Testis (tissue), 3 donors: ENCODE data around the gene SAMM50. TPM values are rescaled to one million over a fixed set of nuclear protein-coding genes. Genes with fewer than 3 reads are reported as not detected.

Source experiments
- DNase-seq: peaks from one replicate; pipeline ENCODE4 v3.0.0-alpha.2; 2019
- H3K27ac ChIP-seq, 2 donors: fragments of 200-600 bp; sonication (generic); one replicate each; pipeline ENCODE4 v1.5.1; 2019
- H3K27me3 ChIP-seq: fragments of 200-600 bp; sonication (generic); one replicate; pipeline ENCODE4 v1.5.1; 2019
- H3K36me3 ChIP-seq: fragments of 200-600 bp; sonication (generic); one replicate; pipeline ENCODE4 v1.5.1; 2017; ENCODE audit warnings: low read depth; ENCODE audit errors: missing control alignments
- H3K4me1 ChIP-seq: fragments of 200-600 bp; sonication (generic); one replicate; pipeline ENCODE4 v1.5.1; 2019
- H3K4me3 ChIP-seq, 2 donors: fragments of 200-600 bp; sonication (generic); one replicate each; pipeline ENCODE4 v1.5.1; 2017 to 2019
- H3K9me3 ChIP-seq: fragments of 200-600 bp; sonication (generic); one replicate; pipeline ENCODE4 v1.5.1; 2017
- POLR2A ChIP-seq: fragments of 450-650 bp; IDR thresholded peaks from one replicate; pipeline ENCODE4 v1.6.1; 2017; ENCODE audit warnings: antibody characterized with exemption, mild to moderate bottlenecking, moderate library complexity
- WGBS, 2 donors: methylation state at CpG; one replicate each; pipeline ENCODE4 v1.1.5; 2018; 5-methylcytosine and 5-hydroxymethylcytosine counted together
- intact Hi-C: fragments of 100-400 bp; cut with DNase I; formaldehyde crosslinking; loops from one replicate; pipeline ENCODE4 v1.15.1; 2023; ENCODE audit warnings: low total_unique reads
- polyA plus RNA-seq: library from polyadenylated mRNA; stranded (reverse); fragments of 350-450 nt; fragmentation: Illumina TruSeq; extraction: RNeasy Lipid Tissue Mini Kit (QIAGEN cat#74804); gene quantifications from one replicate; pipeline ENCODE4 v1.2.3, GENCODE V29; 2014; ENCODE audit warnings: low read depth, low replicate concordance; ENCODE audit not compliant: insufficient read depth
- total RNA-seq, 2 donors: library from RNA; depleted of rRNA; stranded (reverse); fragments of >200 nt; gene quantifications; one replicate each; pipeline ENCODE4 v1.2.3, GENCODE V29; 2016
- TF ChIP-seq, protein P1 (sequence below), 3 experiments: fragments of 450-650 bp in 2 of 3; fragments of 200-600 bp in 1 of 3; sonication (generic) in 1 of 3; IDR thresholded peaks; one replicate each; pipeline ENCODE4 v1.5.1; 2016 to 2019; ENCODE audit warnings: antibody characterized with exemption in 3 of 3, mild to moderate bottlenecking in 2 of 3, moderate library complexity in 1 of 3

SAMM50 gene
- total and polyA plus RNA-seq, 3 donors from 2014 or later: 41.5 to 71.1 (median 50.3) TPM

DNA sequence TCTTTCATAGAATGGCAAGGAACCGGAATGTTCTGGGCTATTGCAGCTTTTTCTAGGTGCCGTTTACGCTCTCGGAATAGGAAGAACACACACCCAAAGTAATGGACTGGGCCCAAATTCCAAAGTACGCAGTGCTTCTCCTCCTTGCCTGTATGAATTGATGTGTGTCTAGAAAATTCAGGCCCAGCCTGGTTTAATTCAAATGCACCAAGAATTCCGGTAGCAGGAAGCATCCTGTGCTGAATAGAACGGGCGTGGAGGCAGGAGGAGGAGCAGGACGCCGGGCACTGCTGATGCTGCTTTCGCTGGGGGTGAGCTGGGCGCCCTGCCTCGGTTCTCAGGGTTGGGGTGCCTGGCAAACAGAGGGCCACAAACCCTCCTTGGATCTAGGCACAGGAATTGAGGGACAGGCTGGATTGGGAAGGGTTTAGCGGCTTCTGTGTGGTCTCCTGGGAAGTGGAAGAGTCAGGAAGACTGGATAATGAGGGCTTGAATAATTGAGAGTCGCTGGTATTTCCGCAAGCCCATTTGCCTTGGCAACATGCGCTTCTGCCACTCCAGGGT, 70.9 kb downstream of the SAMM50 start:
- WGBS, 2 donors: 59 to 61% methylated on average over 17 of the region's 17 CpGs
- H3K4me1 ChIP-seq: peaks cover 10% of the 10 kb centered on the region
- DNase-seq: no peak
- no peak overlapping the region for H3K4me3 ChIP-seq
- no peaks in the 10 kb centered on the region for H3K36me3 ChIP-seq
- TF ChIP-seq, protein P1, sequence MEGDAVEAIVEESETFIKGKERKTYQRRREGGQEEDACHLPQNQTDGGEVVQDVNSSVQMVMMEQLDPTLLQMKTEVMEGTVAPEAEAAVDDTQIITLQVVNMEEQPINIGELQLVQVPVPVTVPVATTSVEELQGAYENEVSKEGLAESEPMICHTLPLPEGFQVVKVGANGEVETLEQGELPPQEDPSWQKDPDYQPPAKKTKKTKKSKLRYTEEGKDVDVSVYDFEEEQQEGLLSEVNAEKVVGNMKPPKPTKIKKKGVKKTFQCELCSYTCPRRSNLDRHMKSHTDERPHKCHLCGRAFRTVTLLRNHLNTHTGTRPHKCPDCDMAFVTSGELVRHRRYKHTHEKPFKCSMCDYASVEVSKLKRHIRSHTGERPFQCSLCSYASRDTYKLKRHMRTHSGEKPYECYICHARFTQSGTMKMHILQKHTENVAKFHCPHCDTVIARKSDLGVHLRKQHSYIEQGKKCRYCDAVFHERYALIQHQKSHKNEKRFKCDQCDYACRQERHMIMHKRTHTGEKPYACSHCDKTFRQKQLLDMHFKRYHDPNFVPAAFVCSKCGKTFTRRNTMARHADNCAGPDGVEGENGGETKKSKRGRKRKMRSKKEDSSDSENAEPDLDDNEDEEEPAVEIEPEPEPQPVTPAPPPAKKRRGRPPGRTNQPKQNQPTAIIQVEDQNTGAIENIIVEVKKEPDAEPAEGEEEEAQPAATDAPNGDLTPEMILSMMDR (IDR thresholded peaks at IDR 0.05): no peak
- no peak for TF ChIP-seq POLR2A
- intact Hi-C loops: no loop called here
- H3K27ac ChIP-seq: peak overlapping the region; percentile 44 to 81
- H3K9me3 ChIP-seq: no peaks in the 10 kb centered on the region
- H3K27me3 ChIP-seq: no peaks in the 10 kb centered on the region

DNA sequence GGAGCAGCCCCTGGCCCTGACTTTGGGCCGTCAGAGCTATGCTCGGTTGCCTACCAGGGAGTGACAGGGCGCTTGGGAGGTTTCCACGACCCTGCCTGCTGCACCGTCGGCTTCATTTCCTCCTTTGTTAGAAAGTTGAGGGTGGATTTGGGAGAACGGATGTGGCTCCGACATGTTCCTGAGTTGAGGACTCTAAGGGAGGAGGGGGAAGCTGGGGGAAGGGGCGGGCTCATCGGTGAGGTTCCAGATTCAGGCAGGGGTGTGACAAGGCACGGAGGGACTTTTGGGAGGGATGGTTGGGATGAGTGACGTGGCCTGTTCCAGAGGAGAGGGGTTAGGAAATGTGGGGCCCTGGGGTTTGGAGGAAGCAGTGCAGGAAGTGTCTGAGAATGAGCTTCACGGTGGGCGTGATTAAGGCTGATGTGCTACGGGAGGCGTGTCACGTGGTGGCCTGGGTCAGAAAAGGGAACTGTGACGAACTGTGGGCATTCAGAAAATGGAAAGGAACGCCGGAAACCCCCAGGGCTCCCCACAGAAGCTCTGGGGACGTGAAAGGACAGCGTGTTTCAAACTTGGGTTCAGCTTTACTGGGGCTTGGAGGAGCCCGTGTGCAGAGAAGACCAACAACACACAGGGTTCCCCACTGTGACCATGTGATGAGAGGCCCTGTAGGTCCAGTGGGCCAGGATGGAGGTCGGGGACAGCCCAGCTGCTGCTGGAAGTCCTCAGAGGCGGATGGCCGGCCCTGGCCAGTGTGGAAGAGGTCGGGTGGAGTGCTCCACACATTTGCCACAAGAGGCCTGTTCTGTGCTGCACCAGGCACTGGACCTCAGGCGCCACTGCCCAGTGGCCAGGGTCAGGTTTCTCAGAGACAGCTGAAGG, 71.6 kb downstream of the SAMM50 start:
- peaks cover 10% of the 10 kb centered on the region for H3K4me1 ChIP-seq

DNA sequence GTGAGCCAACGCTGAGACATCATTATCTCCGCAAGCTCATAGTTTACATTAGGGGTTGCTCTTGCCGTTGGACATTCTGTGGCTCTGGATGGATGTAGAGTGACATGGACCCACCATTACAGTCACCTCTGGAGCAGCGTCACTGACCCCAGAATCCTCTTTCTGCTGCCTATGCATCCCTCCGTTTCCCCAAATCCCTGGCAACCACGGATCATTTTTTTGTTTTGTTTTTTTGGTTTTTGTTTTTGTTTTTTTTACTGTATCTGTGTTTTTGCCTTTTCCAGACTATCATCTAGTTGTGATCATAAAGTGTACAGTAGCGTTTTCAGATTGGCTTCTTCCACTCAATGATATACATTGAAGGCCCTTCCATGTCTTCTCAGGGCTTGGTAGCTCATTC, 72.8 kb downstream of the SAMM50 start:
- Histone ChIP-seq H3K4me3 (no peak overlapping the region), H3K9me3 (no peaks in the 10 kb centered on the region), H3K36me3 (no peaks in the 10 kb centered on the region), H3K4me1 (peaks cover 10% of the 10 kb centered on the region), H3K27ac (peak overlapping the region in 1 of 2 donors; percentile 81), H3K27me3 (no peaks in the 10 kb centered on the region)
- intact Hi-C loops: no loop called here
- no peak for TF ChIP-seq POLR2A
- TF ChIP-seq, protein P1 (IDR thresholded peaks at IDR 0.05): no peak
- WGBS, 2 donors: 83 to 92% methylated on average over 7 of the region's 7 CpGs
- DNase-seq: no peak

More for the DNA sequence above, 71.6 kb downstream of the SAMM50 start:
- Histone ChIP-seq H3K9me3 (no peaks in the 10 kb centered on the region), H3K36me3 (no peaks in the 10 kb centered on the region), H3K27ac (peak overlapping the region; percentile 44 to 81), H3K27me3 (no peaks in the 10 kb centered on the region), H3K4me3 (no peak overlapping the region)
- 75 to 78% methylated on average over 18 to 28 of the region's 28 CpGs for WGBS, 2 donors
- TF ChIP-seq, protein P1 (IDR thresholded peaks at IDR 0.05): no peak
- TF ChIP-seq POLR2A: no peak
- DNase-seq: peak; percentile 69
- intact Hi-C loops: no loop called here

DNA sequence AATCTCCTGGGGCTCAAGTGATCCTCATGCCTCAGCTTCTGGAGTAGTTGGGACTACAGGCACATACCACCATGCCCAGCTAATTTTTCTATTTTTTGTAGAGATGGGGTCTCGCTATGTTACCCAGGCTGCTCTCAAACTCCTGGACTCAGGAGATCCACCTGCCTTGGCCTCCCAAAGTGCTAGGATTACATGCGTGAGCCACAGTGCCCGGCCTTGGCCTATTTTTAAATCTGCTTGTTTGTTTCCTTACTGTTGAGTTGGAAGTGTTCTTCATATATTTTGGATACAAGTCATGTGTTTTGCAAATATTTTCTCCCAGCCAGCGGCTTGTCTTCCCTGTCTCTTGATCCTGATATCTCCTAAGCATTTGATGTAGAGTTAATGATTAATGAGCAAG, 73.8 kb downstream of the SAMM50 start:
- no peak overlapping the region for H3K4me3 ChIP-seq
- no peaks in the 10 kb centered on the region for H3K27me3 ChIP-seq
- no peaks in the 10 kb centered on the region for H3K36me3 ChIP-seq
- intact Hi-C loops: no loop called here
- 83 to 87% methylated on average over 4 of the region's 4 CpGs for WGBS, 2 donors
- TF ChIP-seq POLR2A: no peak
- TF ChIP-seq, protein P1 (IDR thresholded peaks at IDR 0.05): no peak
- H3K4me1 ChIP-seq: peaks cover 10% of the 10 kb centered on the region
- no peak for DNase-seq
- H3K9me3 ChIP-seq: no peaks in the 10 kb centered on the region
- H3K27ac ChIP-seq: no peak overlapping the region
